OCI-LY1 (cell line): ENCODE data around the gene PRLR.

Experiments
- H2AFZ ChIP-seq: fragments of 200-600 bp; sonication (generic), shearing (Covaris generic); 2 replicates; pipeline ENCODE4 v1.6.0; 2014; ENCODE audit warnings: antibody characterized with exemption, mild to moderate bottlenecking, low read length
- H3F3A ChIP-seq: fragments of 200-600 bp; sonication (generic), shearing (Covaris generic); 2 replicates; pipeline ENCODE4 v1.6.0; 2014; ENCODE audit warnings: mild to moderate bottlenecking, antibody characterized with exemption, low read length, moderate library complexity; ENCODE audit not compliant: insufficient read depth
- H3K27ac ChIP-seq: fragments of 200-600 bp; sonication (generic); 2 replicates; pipeline ENCODE4 v1.5.1; 2014; ENCODE audit warnings: low read length, mixed run types, mild to moderate bottlenecking, low read depth; ENCODE audit not compliant: poor library complexity, severe bottlenecking
- H3K27me3 ChIP-seq: fragments of 200-600 bp; sonication (generic); 2 replicates; pipeline ENCODE4 v1.6.0; 2014; ENCODE audit warnings: antibody characterized with exemption, mild to moderate bottlenecking, low read length, moderate library complexity; ENCODE audit not compliant: insufficient read depth
- H3K36me3 ChIP-seq: fragments of 200-600 bp; sonication (generic); 2 replicates; pipeline ENCODE4 v1.6.1; 2014; ENCODE audit warnings: mild to moderate bottlenecking, antibody characterized with exemption, low read length, moderate library complexity, mixed read lengths; ENCODE audit not compliant: insufficient read depth
- H3K4me1 ChIP-seq: fragments of 200-600 bp; sonication (generic); 2 replicates; pipeline ENCODE4 v1.5.1; 2014; ENCODE audit warnings: mild to moderate bottlenecking, low read length, moderate library complexity; ENCODE audit not compliant: insufficient read depth, severe bottlenecking
- H3K4me2 ChIP-seq: fragments of 200-600 bp; sonication (generic), shearing (Covaris generic); 2 replicates; pipeline ENCODE4 v1.6.1; 2014; ENCODE audit warnings: low read length
- H3K4me3 ChIP-seq: fragments of 200-600 bp; sonication (generic); 2 replicates; pipeline ENCODE4 v1.5.1; 2014; ENCODE audit warnings: low read length, low read depth, mild to moderate bottlenecking, mixed read lengths; ENCODE audit not compliant: poor library complexity, severe bottlenecking
- H3K79me2 ChIP-seq: fragments of 200-600 bp; shearing (Covaris generic); 2 replicates; pipeline ENCODE4 v1.6.1; 2016; ENCODE audit warnings: mixed run types, low read length, mixed read lengths; ENCODE audit not compliant: insufficient read depth
- H3K9ac ChIP-seq: fragments of 200-600 bp; sonication (generic), shearing (Covaris generic); 2 replicates; pipeline ENCODE4 v1.6.1; 2014; ENCODE audit warnings: mild to moderate bottlenecking, low read length, mixed read lengths
- H3K9me2 ChIP-seq: fragments of 200-600 bp; sonication (generic), shearing (Covaris generic); 2 replicates; pipeline ENCODE4 v1.6.1; 2014; ENCODE audit warnings: low read depth, mild to moderate bottlenecking, low read length, mixed read lengths
- H3K9me3 ChIP-seq: fragments of 200-600 bp; shearing (Covaris generic); 2 replicates; pipeline ENCODE4 v1.6.1; 2014; ENCODE audit warnings: low read length, mixed read lengths
- H4K20me1 ChIP-seq: fragments of 200-600 bp; sonication (generic), shearing (Covaris generic); 2 replicates; pipeline ENCODE4 v1.6.0; 2016; ENCODE audit warnings: mild to moderate bottlenecking, low read length; ENCODE audit not compliant: insufficient read depth
- CTCF ChIP-seq: fragments of 200-600 bp; sonication (generic), shearing (Covaris generic); IDR thresholded peaks from 2 replicates; pipeline ENCODE4 v1.5.1; 2017; ENCODE audit warnings: mild to moderate bottlenecking, antibody characterized with exemption, low read length, moderate library complexity, mixed read lengths
- EZH2 ChIP-seq: fragments of 200-600 bp; sonication (generic), shearing (Covaris generic); IDR thresholded peaks from 2 replicates; pipeline ENCODE4 v1.8.0; 2017; ENCODE audit warnings: borderline replicate concordance, mixed run types, mild to moderate bottlenecking, antibody characterized with exemption, low read length, moderate library complexity, mixed read lengths

Gene PRLR

GRCh38 chr5:35146406-35146805, 83.9 kb downstream of the PRLR start:
- Histone ChIP-seq H2AFZ (no peak overlapping the region), H3K36me3 (no peaks in the 10 kb centered on the region), H3K4me2 (no peak overlapping the region), H4K20me1 (no peaks in the 10 kb centered on the region), H3K4me1 (no peaks in the 10 kb centered on the region), H3F3A (no peaks in the 10 kb centered on the region), H3K27ac (no peak overlapping the region), H3K9me3 (no peaks in the 10 kb centered on the region), H3K4me3 (no peak overlapping the region), H3K79me2 (no peaks in the 10 kb centered on the region), H3K9me2 (no peaks in the 10 kb centered on the region), H3K9ac (no peak overlapping the region), H3K27me3 (no peaks in the 10 kb centered on the region)
- TF ChIP-seq EZH2, result no peak
- no peak for TF ChIP-seq CTCF

GRCh38 chr5:35145691-35146317, 84.5 kb downstream of the PRLR start:
- Histone ChIP-seq H3K36me3 (no peaks in the 10 kb centered on the region), H3K79me2 (no peaks in the 10 kb centered on the region), H3K27me3 (no peaks in the 10 kb centered on the region), H3K4me3 (no peak overlapping the region), H3K4me1 (no peaks in the 10 kb centered on the region), H3F3A (no peaks in the 10 kb centered on the region), H3K9ac (no peak overlapping the region), H3K4me2 (no peak overlapping the region), H2AFZ (no peak overlapping the region), H3K27ac (no peak overlapping the region), H3K9me2 (no peaks in the 10 kb centered on the region), H3K9me3 (no peaks in the 10 kb centered on the region), H4K20me1 (no peaks in the 10 kb centered on the region)
- TF ChIP-seq EZH2 (no peak), CTCF (no peak)

GRCh38 chr5:35145012-35145411, 85.3 kb downstream of the PRLR start:
- H3K27ac ChIP-seq, result no peak overlapping the region
- H3K79me2 ChIP-seq, result no peaks in the 10 kb centered on the region
- H3K27me3 ChIP-seq, result no peaks in the 10 kb centered on the region
- H3K9ac ChIP-seq, result no peak overlapping the region
- no peak overlapping the region for H3K4me3 ChIP-seq
- no peaks in the 10 kb centered on the region for H4K20me1 ChIP-seq
- H2AFZ ChIP-seq, result no peak overlapping the region
- no peaks in the 10 kb centered on the region for H3F3A ChIP-seq
- TF ChIP-seq CTCF (no peak), EZH2 (no peak)
- H3K4me2 ChIP-seq, result no peak overlapping the region
- H3K9me2 ChIP-seq, result no peaks in the 10 kb centered on the region
- no peaks in the 10 kb centered on the region for H3K9me3 ChIP-seq
- H3K36me3 ChIP-seq, result no peaks in the 10 kb centered on the region
- H3K4me1 ChIP-seq, result no peaks in the 10 kb centered on the region
